IMR-90 (cell line): ENCODE results near the gene ANGPTL7. TPM values are rescaled to one million over a fixed set of nuclear protein-coding genes. Genes with fewer than 3 reads are reported as not detected.

Experiments used
- ATAC-seq: fragments of 200-7000 bp; cut with Tn5 transposase; 2 replicates; pipeline ENCODE4 v1.9.1; 2020; ENCODE audit warnings: low read depth, mild to moderate bottlenecking, moderate library complexity
- Bru-seq: library from RNA; stranded (reverse); fragments of 400-500 nt; gene quantifications from one replicate; lab custom pipeline; 2021; lab: Mats Ljungman, UMichigan
- BruChase-seq, 2 experiments: library from RNA; stranded (reverse); fragments of 400-500 nt; gene quantifications; one replicate each; lab custom pipeline; 2021; lab: Mats Ljungman, UMichigan
- BruUV-seq: library from RNA; stranded (reverse); fragments of 400-500 nt; replicated peaks from 2 replicates; lab custom pipeline; 2021; lab: Mats Ljungman, UMichigan
- CTCF ChIA-PET: fragments of 300-600 bp; formaldehyde crosslinking; extraction: SDS; loops from one replicate; lab custom pipeline; 2021; ENCODE audit warnings: antibody characterized with exemption; lab: Yijun Ruan, JAX
- POLR2A ChIA-PET: fragments of 300-600 bp; sonication (Branson Sonifier 250); formaldehyde crosslinking; loops from one replicate; lab custom pipeline; 2022; ENCODE audit warnings: antibody characterized with exemption; ENCODE audit not compliant: unreplicated experiment; lab: Charles Lee
- DNase-seq: peaks from one replicate; pipeline ENCODE4 v3.0.0; 2013
- H2AFZ ChIP-seq: replicated peaks from 2 replicates; pipeline ENCODE3; 2013; ENCODE audit warnings: low read length, mild to moderate bottlenecking; ENCODE audit not compliant: poor library complexity
- H2AK5ac ChIP-seq: 2 replicates; pipeline ENCODE4 v1.6.1; 2013; ENCODE audit warnings: low read depth, low read length, inconsistent platforms
- H2AK9ac ChIP-seq: replicated peaks from 2 replicates; pipeline ENCODE3; 2013; ENCODE audit warnings: mild to moderate bottlenecking, low read depth, low read length, moderate library complexity; ENCODE audit not compliant: poor library complexity
- H2BK120ac ChIP-seq: 2 replicates; pipeline ENCODE4 v1.6.1; 2013; ENCODE audit warnings: low read depth, low read length, inconsistent platforms
- H2BK15ac ChIP-seq: 3 replicates; pipeline ENCODE4 v1.6.1; 2013; ENCODE audit warnings: low read depth, low read length, inconsistent platforms
- H2BK20ac ChIP-seq: 2 replicates; pipeline ENCODE4 v1.6.1; 2013; ENCODE audit warnings: low read depth, mild to moderate bottlenecking, inconsistent platforms, low read length, moderate library complexity
- H2BK5ac ChIP-seq: 2 replicates; pipeline ENCODE4 v1.6.1; 2013; ENCODE audit warnings: mild to moderate bottlenecking, low read depth, low read length, inconsistent platforms; ENCODE audit not compliant: poor library complexity, severe bottlenecking
- H3K14ac ChIP-seq: replicated peaks from 2 replicates; pipeline ENCODE4 v1.6.1; 2013; ENCODE audit warnings: low read depth, low read length, inconsistent platforms
- H3K18ac ChIP-seq: 2 replicates; pipeline ENCODE4 v1.6.1; 2013; ENCODE audit warnings: low read depth, low read length, control low read depth
- H3K23ac ChIP-seq: 2 replicates; pipeline ENCODE4 v1.6.1; 2013; ENCODE audit warnings: low read depth, low read length, inconsistent platforms
- H3K27ac ChIP-seq: 2 replicates; pipeline ENCODE4 v1.5.1; 2013; ENCODE audit warnings: mild to moderate bottlenecking, control low read depth, low read length; ENCODE audit not compliant: insufficient read depth
- H3K27me3 ChIP-seq: 2 replicates; pipeline ENCODE4 v1.6.1; 2013; ENCODE audit warnings: low read length; ENCODE audit not compliant: control insufficient read depth, insufficient read depth
- H3K36me3 ChIP-seq: 2 replicates; pipeline ENCODE4 v1.6.1; 2013; ENCODE audit warnings: low read length, mixed read lengths; ENCODE audit not compliant: control insufficient read depth, insufficient read depth
- H3K4ac ChIP-seq: 2 replicates; pipeline ENCODE4 v1.6.1; 2013; ENCODE audit warnings: low read depth, low read length, inconsistent platforms
- H3K4me1 ChIP-seq: 2 replicates; pipeline ENCODE4 v1.6.1; 2013; ENCODE audit warnings: low read length, mixed read lengths; ENCODE audit not compliant: control insufficient read depth, insufficient read depth
- H3K4me2 ChIP-seq: 2 replicates; pipeline ENCODE4 v1.6.1; 2013; ENCODE audit warnings: low read depth, mild to moderate bottlenecking, control low read depth, low read length, moderate library complexity
- H3K4me3 ChIP-seq: 2 replicates; pipeline ENCODE4 v1.5.1; 2013; ENCODE audit warnings: low read depth, mild to moderate bottlenecking, control low read depth, low read length, moderate library complexity; ENCODE audit not compliant: insufficient read depth
- H3K56ac ChIP-seq: 2 replicates; pipeline ENCODE4 v1.6.1; 2013; ENCODE audit warnings: low read length, inconsistent platforms; ENCODE audit not compliant: insufficient read depth; ENCODE audit errors: extremely low read depth
- H3K79me1 ChIP-seq, 2 experiments: 2 replicates each; pipeline ENCODE4 v1.6.1; 2013; ENCODE audit warnings: low read length in 2 of 2, inconsistent platforms in 1 of 2, low read depth in 1 of 2
- H3K9ac ChIP-seq: 2 replicates; pipeline ENCODE4 v1.6.1; 2013; ENCODE audit warnings: low read depth, low read length, control low read depth
- H3K9me1 ChIP-seq: 2 replicates; pipeline ENCODE4 v1.6.1; 2013; ENCODE audit warnings: low read length, inconsistent platforms; ENCODE audit not compliant: insufficient read depth
- H3K9me3 ChIP-seq: 2 replicates; pipeline ENCODE4 v1.6.1; 2013; ENCODE audit warnings: low read length; ENCODE audit not compliant: control insufficient read depth, insufficient read depth
- H4K20me1 ChIP-seq: 2 replicates; pipeline ENCODE4 v1.6.1; 2013; ENCODE audit warnings: low read length, inconsistent platforms; ENCODE audit not compliant: insufficient read depth
- H4K5ac ChIP-seq: 2 replicates; pipeline ENCODE4 v1.6.1; 2013; ENCODE audit warnings: mild to moderate bottlenecking, low read depth, low read length, control low read depth
- H4K8ac ChIP-seq, 2 experiments: 2 replicates each; pipeline ENCODE4 v1.6.1; 2013; ENCODE audit warnings: low read depth in 2 of 2, low read length in 2 of 2, control low read depth in 1 of 2, inconsistent platforms in 1 of 2
- H4K91ac ChIP-seq: 2 replicates; pipeline ENCODE4 v1.6.1; 2013; ENCODE audit warnings: low read depth, low read length, inconsistent platforms; ENCODE audit not compliant: insufficient read depth
- BHLHE40 ChIP-seq: fragments of 150-350 bp; IDR thresholded peaks from 2 replicates; pipeline ENCODE4 v1.6.1; 2016; ENCODE audit warnings: mild to moderate bottlenecking, low read depth, low read length
- CEBPB ChIP-seq: IDR thresholded peaks from 2 replicates; pipeline ENCODE4 v1.6.1; 2012; ENCODE audit warnings: low read depth, low read length, improper control_type of control experiment
- CTCF ChIP-seq: conservative IDR thresholded peaks from 2 replicates; pipeline ENCODE4 v1.5.1; 2012; ENCODE audit warnings: mild to moderate bottlenecking, low read depth, low read length, improper control_type of control experiment
- MAFK ChIP-seq: IDR thresholded peaks from 2 replicates; pipeline ENCODE4 v1.6.1; 2012; ENCODE audit warnings: low read depth, low read length, improper control_type of control experiment
- MXI1 ChIP-seq: IDR thresholded peaks from 2 replicates; pipeline ENCODE4 v1.6.1; 2012; ENCODE audit warnings: low read depth, mild to moderate bottlenecking, low read length, moderate library complexity, borderline replicate concordance
- NFE2L2 ChIP-seq: fragments of 150-350 bp; IDR thresholded peaks from 2 replicates; pipeline ENCODE4 v1.6.1; 2016; ENCODE audit warnings: low read depth, mild to moderate bottlenecking, low read length
- POLR2A ChIP-seq: IDR thresholded peaks from 2 replicates; pipeline ENCODE4 v1.6.1; 2012; ENCODE audit warnings: mild to moderate bottlenecking, low read depth, low read length
- RAD21 ChIP-seq: IDR thresholded peaks from 2 replicates; pipeline ENCODE4 v1.6.1; 2012; ENCODE audit warnings: low read length, improper control_type of control experiment
- RCOR1 ChIP-seq: IDR thresholded peaks from 2 replicates; pipeline ENCODE4 v1.6.1; 2012; ENCODE audit warnings: mild to moderate bottlenecking, low read length, improper control_type of control experiment; ENCODE audit not compliant: insufficient replicate concordance
- RFX5 ChIP-seq: IDR thresholded peaks from 2 replicates; pipeline ENCODE4 v1.8.0; 2012; ENCODE audit warnings: low read depth, mild to moderate bottlenecking, low read length, moderate library complexity
- SMC3 ChIP-seq: fragments of 150-350 bp; IDR thresholded peaks from 2 replicates; pipeline ENCODE4 v1.6.1; 2016; ENCODE audit warnings: low read depth, mild to moderate bottlenecking, antibody characterized with exemption, low read length, moderate library complexity
- WGBS, 2 experiments: methylation state at CpG; one replicate each; pipeline versions ENCODE4 v1.1.5 to v1.1.7; 2013; ENCODE audit warnings: missing lambda C conversion rate in 2 of 2; ENCODE audit not compliant: insufficient read length in 1 of 2; ENCODE audit errors: extremely low coverage in 2 of 2; 5-methylcytosine and 5-hydroxymethylcytosine counted together
- dilution Hi-C: fragments of 300-500 bp; cut with HindIII; formaldehyde crosslinking; loops from one replicate; pipeline ENCODE4 v1.14.3; 2018; ENCODE audit warnings: low sequenced_read_pairs; ENCODE audit not compliant: unreplicated experiment
- in situ Hi-C: fragments of 300-500 bp; cut with MboI; formaldehyde crosslinking; loops from 3 replicates; pipeline ENCODE4 v1.14.3; 2019; ENCODE audit warnings: low sequenced_read_pairs, inconsistent platforms, mixed read lengths
- intact Hi-C: fragments of 100-400 bp; cut with micrococcal nuclease; formaldehyde crosslinking; loops from 2 replicates; pipeline ENCODE4 v1.10.0; 2022
- long read RNA-seq: library from polyadenylated mRNA; unstranded; transcript quantifications from one replicate; pipeline ENCODE4 v2.0.0, GENCODE V29; 2021; ENCODE audit not compliant: unreplicated experiment
- polyA plus RNA-seq, 3 experiments: library from polyadenylated mRNA; depleted of rRNA; stranded (reverse); fragments of >200 nt; gene quantifications; 2 replicates each; pipeline ENCODE4 v1.2.3, GENCODE V29; 2012; ENCODE audit warnings: low replicate concordance in 1 of 3
- total RNA-seq: library from RNA; depleted of rRNA; stranded (reverse); fragments of >200 nt; gene quantifications from 2 replicates; pipeline ENCODE4 v1.2.3, GENCODE V29; 2012; rRNA removed
- TF ChIP-seq, protein P1 (sequence below): fragments of 150-350 bp; IDR thresholded peaks from 2 replicates; pipeline ENCODE4 v1.6.1; 2016; ENCODE audit warnings: low read depth, mild to moderate bottlenecking, low read length, moderate library complexity, borderline replicate concordance
- TF ChIP-seq, protein P2 (sequence below): fragments of 150-350 bp; IDR thresholded peaks from 2 replicates; pipeline ENCODE4 v1.6.1; 2017; ENCODE audit warnings: mild to moderate bottlenecking, antibody characterized with exemption, low read length, low read depth

The ANGPTL7 gene, protein sequence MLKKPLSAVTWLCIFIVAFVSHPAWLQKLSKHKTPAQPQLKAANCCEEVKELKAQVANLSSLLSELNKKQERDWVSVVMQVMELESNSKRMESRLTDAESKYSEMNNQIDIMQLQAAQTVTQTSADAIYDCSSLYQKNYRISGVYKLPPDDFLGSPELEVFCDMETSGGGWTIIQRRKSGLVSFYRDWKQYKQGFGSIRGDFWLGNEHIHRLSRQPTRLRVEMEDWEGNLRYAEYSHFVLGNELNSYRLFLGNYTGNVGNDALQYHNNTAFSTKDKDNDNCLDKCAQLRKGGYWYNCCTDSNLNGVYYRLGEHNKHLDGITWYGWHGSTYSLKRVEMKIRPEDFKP
- total RNA-seq (under 0.01 TPM in 1 of 2 replicates, not detected in the other), polyA plus RNA-seq (2012; rRNA removed) (not detected in 2 replicates), Bru-seq, nascent RNA (not detected), BruChase-seq, experiment 1, labeled RNA remaining after a 6-hour chase (not detected), BruChase-seq, experiment 2, labeled RNA remaining after a 2-hour chase (not detected)
- not detected in 2 replicates for polyA plus RNA-seq (2012; cell fraction: cytosol; rRNA removed)
- polyA plus RNA-seq (2012; cell fraction: nucleus; rRNA removed; ENCODE audit: low replicate concordance) = not detected in 2 replicates
- long read RNA-seq = 0 reads

- H2BK120ac ChIP-seq = no peak within 1 kb of the TSS
- no peak within 1 kb of the TSS for H2BK5ac ChIP-seq
- no peak within 1 kb of the TSS for H3K18ac ChIP-seq
- dilution Hi-C loops (no loop called here), in situ Hi-C loops (no loop called here), intact Hi-C loops (no loop called here)
- no peak within 1 kb of the TSS for H3K4me3 ChIP-seq
- H4K5ac ChIP-seq = no peak within 1 kb of the TSS
- no peaks in the 10 kb centered on the region for H3K4me1 ChIP-seq
- H3K9ac ChIP-seq = no peak within 1 kb of the TSS
- no peak within 1 kb of the TSS for H3K4me2 ChIP-seq
- no peak within 1 kb of the TSS for H3K4ac ChIP-seq
- no peaks in the 10 kb centered on the region for H3K9me1 ChIP-seq
- ATAC-seq (no peak), DNase-seq (no peak)
- H3K9me3 ChIP-seq = no peaks in the 10 kb centered on the region
- H3K36me3 ChIP-seq = peaks cover 20% of the 10 kb centered on the region
- CTCF ChIA-PET = no interaction called here
- no peak within 1 kb of the TSS for H2AK5ac ChIP-seq
- H3K56ac ChIP-seq = no peak within 1 kb of the TSS; the same call in 1 of the 2 replicates
- H2BK15ac ChIP-seq = no peak within 1 kb of the TSS
- POLR2A ChIA-PET = no interaction called here
- H2BK20ac ChIP-seq = no peak within 1 kb of the TSS
- H2AK9ac ChIP-seq = peak within 1 kb of the TSS; percentile 47
- no peak within 1 kb of the TSS for H3K23ac ChIP-seq
- WGBS, 2 experiments = 83% methylated on average over 1 of the region's 8 CpGs; no CpG with 5 or more reads in 1 of the 2 experiments
- peaks cover 3 to 10% of the 10 kb centered on the region in 2 experiments; a peak in 3 of 4 replicates for H3K79me1 ChIP-seq
- no peak within 1 kb of the TSS for H4K91ac ChIP-seq
- no peak within 1 kb of the TSS for H2AFZ ChIP-seq
- no peaks in the 10 kb centered on the region for H4K20me1 ChIP-seq
- no peaks in the 10 kb centered on the region for H3K27me3 ChIP-seq
- no peak within 1 kb of the TSS for H3K27ac ChIP-seq
- BruUV-seq = no TSS peak
- H4K8ac ChIP-seq = no peak within 1 kb of the TSS
- H3K14ac ChIP-seq = no peak within 1 kb of the TSS
- TF ChIP-seq NFE2L2 (no peak), SMC3 (no peak), RCOR1 (no peak), BHLHE40 (no peak), MAFK (no peak), MXI1 (no peak), POLR2A (no peak), CEBPB (no peak), CTCF (no peak), RAD21 (no peak), RFX5 (no peak)
- TF ChIP-seq, protein P1, sequence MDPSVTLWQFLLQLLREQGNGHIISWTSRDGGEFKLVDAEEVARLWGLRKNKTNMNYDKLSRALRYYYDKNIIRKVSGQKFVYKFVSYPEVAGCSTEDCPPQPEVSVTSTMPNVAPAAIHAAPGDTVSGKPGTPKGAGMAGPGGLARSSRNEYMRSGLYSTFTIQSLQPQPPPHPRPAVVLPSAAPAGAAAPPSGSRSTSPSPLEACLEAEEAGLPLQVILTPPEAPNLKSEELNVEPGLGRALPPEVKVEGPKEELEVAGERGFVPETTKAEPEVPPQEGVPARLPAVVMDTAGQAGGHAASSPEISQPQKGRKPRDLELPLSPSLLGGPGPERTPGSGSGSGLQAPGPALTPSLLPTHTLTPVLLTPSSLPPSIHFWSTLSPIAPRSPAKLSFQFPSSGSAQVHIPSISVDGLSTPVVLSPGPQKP = no peak
- TF ChIP-seq, protein P2, sequence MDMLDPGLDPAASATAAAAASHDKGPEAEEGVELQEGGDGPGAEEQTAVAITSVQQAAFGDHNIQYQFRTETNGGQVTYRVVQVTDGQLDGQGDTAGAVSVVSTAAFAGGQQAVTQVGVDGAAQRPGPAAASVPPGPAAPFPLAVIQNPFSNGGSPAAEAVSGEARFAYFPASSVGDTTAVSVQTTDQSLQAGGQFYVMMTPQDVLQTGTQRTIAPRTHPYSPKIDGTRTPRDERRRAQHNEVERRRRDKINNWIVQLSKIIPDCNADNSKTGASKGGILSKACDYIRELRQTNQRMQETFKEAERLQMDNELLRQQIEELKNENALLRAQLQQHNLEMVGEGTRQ = no peak
These were observed at the start of gene ANGPTL7 for GRCh38 chr1:11188858-11189451. TSS of gene ANGPTL7 (plus strand) at chr1:11189355. CDS start at chr1:11189580, 225 bp downstream.
